Peyer's patch (tissue), 4 donors: ENCODE data around the gene ELMO1.

ENCODE experiments used
- CTCF ChIP-seq, 6 experiments: fragments of 450-650 bp in 4 of 6; fragments of 200-600 bp in 2 of 6; sonication (generic) in 1 of 6; IDR thresholded peaks; one replicate each; pipeline ENCODE4 v1.5.1; 2017 to 2019; ENCODE audit warnings: antibody characterized with exemption in 6 of 6, mild to moderate bottlenecking in 3 of 6, moderate library complexity in 1 of 6
- POLR2A ChIP-seq, 2 donors: fragments of 450-650 bp; IDR thresholded peaks; one replicate each; pipeline ENCODE4 v1.5.1; 2017; ENCODE audit warnings: antibody characterized with exemption in 2 of 2, mild to moderate bottlenecking in 2 of 2, moderate library complexity in 2 of 2

GRCh38 chr7:37382546-37383088 lies 66.0 kb downstream of the ELMO1 start:
- no peak for TF ChIP-seq CTCF (IDR thresholded peaks at IDR 0.05)
- TF ChIP-seq POLR2A (IDR thresholded peaks at IDR 0.05): no peak
